ENCODE measurements around the gene MINDY4.

Gene MINDY4

GRCh38 chr7:30835396-30835915 lies 64.2 kb downstream of the MINDY4 start:
- DNase-seq (ENCODE audit: low read depth): no peak

DNA sequence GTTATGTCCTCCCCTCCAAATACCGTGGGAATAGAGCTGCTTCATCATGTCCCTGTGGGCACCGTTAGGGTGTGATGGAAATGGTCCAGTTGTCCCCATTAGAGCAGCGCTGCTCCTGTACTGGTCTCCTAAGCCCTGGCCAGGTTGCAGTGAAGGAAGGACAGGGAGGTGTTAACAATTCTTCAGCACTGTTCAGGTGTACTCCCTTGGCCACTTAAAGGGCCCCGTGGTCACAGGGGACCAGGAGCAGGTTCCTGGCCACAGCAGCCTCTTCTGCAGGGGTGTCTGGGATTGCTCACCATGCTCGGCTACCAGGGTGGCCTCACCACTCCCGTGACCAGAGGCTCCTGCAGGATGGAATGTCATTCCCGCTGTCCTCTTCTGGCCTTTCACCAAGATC lies 65.8 kb downstream of the MINDY4 start:
- no peak for DNase-seq (ENCODE audit: low read depth)

GRCh38 chr7:30837581-30837980 lies 66.4 kb downstream of the MINDY4 start:
- no peak for DNase-seq (ENCODE audit: low read depth)

GRCh38 chr7:30838008-30838407 lies 66.8 kb downstream of the MINDY4 start:
- no peak for DNase-seq (ENCODE audit: low read depth)

- DNase-seq (ENCODE audit: low read depth): no peak
These were observed 69.2 kb downstream of the MINDY4 start for GRCh38 chr7:30840141-30841024.

DNA sequence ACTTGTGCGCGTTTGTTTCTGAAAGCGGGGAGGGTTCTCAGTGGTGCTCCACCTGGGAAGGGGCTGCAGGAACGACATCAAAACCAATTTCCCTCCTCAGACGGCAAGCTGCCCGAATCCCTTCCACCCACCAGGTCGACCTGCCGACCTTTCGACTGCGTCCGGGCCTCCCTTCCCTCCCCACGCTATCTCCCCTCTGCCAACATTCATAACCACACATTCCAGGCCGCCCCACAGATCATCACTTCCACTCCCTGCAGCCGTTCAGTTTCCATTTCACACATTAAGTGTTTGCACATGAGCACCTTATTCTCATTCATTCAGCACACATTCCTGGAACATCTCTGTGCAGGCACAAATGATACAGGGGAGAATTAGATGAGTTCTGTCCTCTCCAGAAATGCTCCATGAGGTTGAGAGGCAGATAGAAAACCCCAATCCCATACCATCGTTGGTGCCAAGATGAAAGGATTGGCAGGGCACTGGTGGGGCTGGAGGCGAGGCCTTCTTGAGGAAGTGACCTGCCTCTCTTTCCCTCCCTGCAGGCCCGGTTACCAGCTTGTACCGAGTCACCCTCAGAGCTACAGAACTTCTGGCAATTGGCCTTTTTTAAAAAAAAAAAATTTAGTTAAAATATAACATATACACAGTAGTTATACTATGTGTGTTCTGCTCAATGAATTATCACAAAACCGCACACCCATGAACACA lies 70.0 kb downstream of the MINDY4 start:
- no peak for DNase-seq (ENCODE audit: low read depth)

GRCh38 chr7:30841801-30842541 lies 70.8 kb downstream of the MINDY4 start:
- no peak for DNase-seq (ENCODE audit: low read depth)

DNA sequence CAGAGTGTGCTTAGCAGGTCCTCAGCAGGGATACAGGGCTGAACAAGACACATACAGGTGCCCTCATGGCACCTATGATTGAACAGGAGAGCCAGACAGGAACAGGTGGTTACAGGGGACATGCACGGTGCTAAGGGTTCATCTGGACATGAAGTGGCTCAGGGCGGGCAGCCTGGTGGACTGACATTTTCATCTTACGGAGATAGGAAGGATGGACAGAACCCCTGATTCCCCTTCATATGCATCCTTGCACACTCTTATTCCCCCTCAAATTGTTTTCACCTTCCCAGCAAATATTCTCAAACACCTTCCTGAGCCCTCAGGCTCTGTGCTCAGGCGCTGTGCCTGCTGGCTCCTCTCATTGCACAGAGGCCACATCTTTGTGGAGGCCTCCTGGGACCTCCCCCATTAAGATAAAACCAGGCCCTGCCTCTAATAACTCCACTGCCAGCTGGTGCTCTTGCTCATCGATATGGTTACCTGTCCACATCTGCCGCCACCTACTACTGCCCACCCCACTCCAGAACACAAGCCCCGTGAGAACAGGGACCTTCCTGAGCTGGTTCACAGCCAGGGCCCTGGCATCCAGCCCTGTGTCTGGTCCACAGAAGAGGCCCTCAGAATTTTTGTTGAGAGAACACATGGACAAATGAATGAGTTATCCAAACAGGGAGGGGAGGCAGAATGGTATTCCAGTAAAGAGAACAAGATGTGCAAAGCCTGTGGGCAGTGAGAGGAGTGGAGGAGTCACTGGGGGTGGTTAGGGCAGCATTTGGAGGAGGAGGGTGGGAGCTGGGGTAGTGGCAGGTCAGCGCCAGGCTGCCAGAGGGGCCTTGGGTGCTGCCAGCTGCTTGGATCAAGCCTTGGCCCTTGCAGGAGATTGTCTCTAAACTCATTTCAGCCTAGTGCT lies 71.6 kb downstream of the MINDY4 start:
- DNase-seq (ENCODE audit: low read depth): no peak

DNA sequence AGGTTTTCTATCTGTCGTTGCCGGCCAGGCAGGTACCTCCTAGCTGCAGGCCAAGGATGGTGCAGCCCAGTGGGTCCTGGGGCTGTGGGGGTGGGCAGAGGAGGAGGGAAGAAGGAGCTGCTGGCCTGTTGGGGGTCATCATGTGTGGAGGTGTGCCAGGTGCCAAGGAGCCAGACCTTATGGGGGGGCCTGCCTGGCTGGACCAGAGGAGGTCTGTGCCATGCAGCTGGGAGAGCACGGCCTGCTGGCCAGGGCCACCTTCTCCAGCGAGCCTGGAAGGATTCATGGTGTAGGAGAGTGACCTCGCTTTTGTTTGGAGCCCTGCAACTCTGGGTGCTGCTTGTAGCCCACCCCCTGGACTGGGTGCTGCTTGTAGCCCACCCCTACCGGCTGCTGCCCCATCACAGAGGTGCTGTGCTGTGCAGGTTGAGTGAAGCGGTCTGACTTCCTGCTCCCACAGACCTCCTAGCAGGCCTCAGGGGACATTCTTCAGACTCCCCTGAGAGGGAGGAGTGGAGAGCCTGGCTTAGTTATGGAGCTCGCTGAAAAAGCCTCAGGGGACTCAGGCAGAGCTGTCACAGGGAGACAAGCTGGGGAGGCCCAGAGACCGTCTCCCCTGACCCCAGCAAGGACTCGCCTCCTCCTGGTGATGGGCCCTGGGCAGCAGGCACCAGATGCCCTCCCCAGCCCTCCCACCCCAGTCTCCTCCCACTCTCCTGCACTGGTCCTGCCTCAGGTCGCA lies 72.7 kb downstream of the MINDY4 start:
- DNase-seq (ENCODE audit: low read depth): no peak

DNA sequence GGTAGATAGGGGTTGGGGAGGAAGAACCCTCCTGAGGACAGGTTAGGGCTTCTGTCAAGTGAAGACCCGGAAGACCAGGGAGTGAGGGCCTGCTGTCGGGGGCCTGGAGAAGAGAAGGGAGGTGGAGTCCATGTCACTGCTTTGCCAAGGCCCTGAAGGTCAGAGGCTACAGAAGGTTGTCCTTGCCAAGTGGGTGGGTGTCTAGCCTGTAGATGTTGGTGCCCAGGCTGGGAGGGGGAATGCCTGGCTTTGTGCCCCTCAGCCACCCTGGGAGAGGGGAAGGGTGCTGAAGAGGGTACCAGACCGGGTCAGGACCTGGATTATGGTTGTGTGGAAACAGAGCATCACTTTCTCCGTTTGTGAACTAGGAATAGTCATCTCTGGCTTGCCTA lies 73.3 kb downstream of the MINDY4 start:
- DNase-seq (ENCODE audit: low read depth): no peak

- DNase-seq (ENCODE audit: low read depth): no peak
These were observed 73.7 kb downstream of the MINDY4 start for GRCh38 chr7:30844916-30845315.

DNA sequence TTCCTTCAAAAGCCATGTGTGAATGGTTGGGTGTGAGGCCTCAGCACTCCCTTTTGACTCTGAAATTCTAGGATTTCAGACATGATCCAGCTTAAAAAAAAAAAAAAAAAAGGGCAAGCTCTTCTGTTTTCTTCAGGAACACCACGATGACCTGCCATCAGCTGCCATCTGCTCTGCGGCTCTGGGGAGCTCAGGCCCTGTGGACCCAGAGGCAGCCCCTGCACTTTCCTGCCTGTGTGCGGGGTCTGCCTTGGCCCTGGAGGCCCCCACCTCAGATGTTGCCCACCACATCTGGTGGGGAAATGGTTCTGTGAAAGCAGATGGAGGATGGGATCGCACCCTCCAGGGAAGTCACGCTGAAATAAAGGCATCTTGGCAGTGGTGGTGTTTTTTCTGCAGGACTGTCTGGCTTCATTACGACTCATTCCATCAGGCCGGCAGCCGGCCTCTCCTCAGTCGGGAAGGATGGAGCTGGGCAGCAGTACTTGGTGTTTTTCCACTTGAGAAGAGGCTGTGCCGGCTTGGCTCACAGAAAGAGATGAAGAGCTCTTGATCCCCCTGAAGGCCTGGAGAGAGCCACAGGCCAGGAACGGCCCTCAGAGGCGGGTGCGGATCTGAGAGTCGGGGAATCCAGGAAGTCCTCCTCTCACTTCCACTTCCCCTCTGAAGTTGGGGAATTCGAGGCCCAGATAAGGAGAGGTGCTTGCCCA lies 74.4 kb downstream of the MINDY4 start:
- DNase-seq (ENCODE audit: low read depth): no peak

DNA sequence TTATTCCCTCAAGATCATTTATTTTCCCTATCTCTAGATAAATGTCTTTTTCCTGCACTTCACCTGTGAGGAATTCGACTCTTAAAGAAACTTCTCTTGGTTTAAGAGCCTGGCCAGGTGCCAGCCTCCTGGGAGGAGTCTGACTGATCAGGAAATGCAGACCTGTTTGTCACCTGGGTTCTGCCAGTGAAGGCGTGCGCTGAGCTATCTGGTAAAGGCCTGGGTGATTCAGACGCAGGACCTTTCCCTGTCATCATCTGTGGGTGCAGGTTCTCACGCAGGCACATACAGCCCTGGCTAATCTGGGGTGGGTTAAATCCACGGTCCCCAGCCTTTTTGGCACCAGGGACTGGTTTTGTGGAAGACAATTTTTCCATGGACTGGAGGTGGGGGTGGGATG lies 75.2 kb downstream of the MINDY4 start:
- no peak for DNase-seq (ENCODE audit: low read depth)

- no peak for DNase-seq (ENCODE audit: low read depth)
These were observed 77.1 kb downstream of the MINDY4 start for GRCh38 chr7:30848121-30848855.

GRCh38 chr7:30849565-30849964 lies 78.3 kb downstream of the MINDY4 start:
- no peak for DNase-seq (ENCODE audit: low read depth)

DNA sequence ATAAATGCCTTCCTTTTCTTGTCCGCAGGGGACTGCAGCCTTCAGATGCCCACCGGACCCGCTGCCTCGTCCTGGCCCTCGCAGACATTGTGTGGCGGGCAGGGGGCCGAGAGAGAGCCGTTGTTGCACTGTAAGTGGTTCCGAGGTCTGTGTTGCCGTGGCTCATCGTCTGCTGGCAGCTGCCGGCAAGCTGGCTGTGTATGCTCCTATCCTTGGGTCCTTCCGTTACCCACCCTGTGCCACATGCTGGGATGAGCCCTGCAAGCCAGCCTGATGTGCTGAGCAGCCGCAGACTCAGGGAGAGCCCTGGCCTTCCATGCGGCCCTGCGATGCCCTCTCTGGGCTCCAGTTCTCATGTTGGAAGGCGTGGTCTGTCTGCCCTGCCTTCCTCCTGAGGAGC lies 79.2 kb downstream of the MINDY4 start:
- no peak for DNase-seq (ENCODE audit: low read depth)

DNA sequence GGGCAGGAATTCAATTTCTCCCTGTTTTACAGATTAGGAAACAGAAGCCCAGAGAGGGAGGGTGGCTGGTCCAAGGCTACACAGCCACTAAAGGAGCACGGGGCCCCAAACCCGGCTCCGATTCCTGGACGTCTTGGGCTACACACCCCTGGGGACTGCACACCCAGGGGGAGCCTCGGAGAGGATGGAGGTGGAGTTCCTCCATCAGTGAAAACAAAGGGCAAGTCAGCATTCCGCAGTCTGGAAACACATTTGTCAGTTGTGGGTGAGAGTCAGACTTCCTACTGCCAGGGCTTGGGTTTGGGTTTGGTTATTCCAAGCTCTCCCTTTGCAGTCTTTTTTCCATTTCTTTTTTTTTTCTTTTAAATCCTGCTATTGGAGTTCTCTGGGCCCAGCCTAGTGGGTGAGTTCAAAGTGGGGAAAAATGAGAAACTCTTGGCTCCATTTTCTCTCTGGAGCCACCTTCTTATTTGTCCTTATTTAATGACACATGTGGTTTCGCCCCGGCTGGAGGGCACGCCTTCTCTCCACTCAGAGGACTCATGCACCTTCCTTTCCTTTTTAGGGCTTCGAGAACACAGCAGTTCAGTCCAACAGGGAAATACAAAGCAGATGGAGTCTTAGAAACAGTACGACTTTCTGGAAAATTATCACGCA lies 80.6 kb downstream of the MINDY4 start:
- DNase-seq (ENCODE audit: low read depth): no peak

- DNase-seq (ENCODE audit: low read depth): no peak
These were observed 81.1 kb downstream of the MINDY4 start for GRCh38 chr7:30852308-30852684.

- DNase-seq (ENCODE audit: low read depth): no peak
These were observed 81.6 kb downstream of the MINDY4 start for GRCh38 chr7:30852744-30853288.

Measured in activated T-helper 1 cell treated with Interleukin-2 at 50 U/mL for 16 hours (primary cell).